Upper lobe of left lung (tissue), 6 donors: ENCODE data around the gene SPRYD7. TPM values are rescaled to one million over a fixed set of nuclear protein-coding genes. Genes with fewer than 3 reads are reported as not detected.

Experiments used
- ATAC-seq, 2 donors: fragments of 200-7000 bp; cut with Tn5 transposase; one replicate each; pipeline ENCODE4 v1.9.1; 2022; ENCODE audit warnings: mild to moderate bottlenecking in 2 of 2, moderate library complexity in 2 of 2; ENCODE audit not compliant: low FRiP score in 2 of 2
- DNase-seq, 2 donors: peaks; one replicate each; pipeline ENCODE4 v3.0.0-alpha.2; 2019 to 2020
- H3K27ac ChIP-seq, 4 donors: fragments of 200-600 bp; sonication (generic); one replicate each; pipeline ENCODE4 v1.5.1; 2016 to 2019
- H3K27me3 ChIP-seq, 4 donors: fragments of 200-600 bp; sonication (generic); one replicate each; pipeline ENCODE4 v1.5.1; 2017 to 2019
- H3K36me3 ChIP-seq, 4 donors: fragments of 200-600 bp; sonication (generic); one replicate each; pipeline ENCODE4 v1.5.1; 2016 to 2019
- H3K4me1 ChIP-seq, 4 donors: fragments of 200-600 bp; sonication (generic); one replicate each; pipeline ENCODE4 v1.5.1; 2018 to 2019
- H3K4me3 ChIP-seq, 4 donors: fragments of 200-600 bp; sonication (generic); one replicate each; pipeline ENCODE4 v1.5.1; 2017 to 2019; ENCODE audit warnings: mild to moderate bottlenecking in 2 of 4, moderate library complexity in 1 of 4
- H3K9me3 ChIP-seq, 4 donors: fragments of 200-600 bp; sonication (generic); one replicate each; pipeline ENCODE4 v1.5.1; 2018 to 2019
- CTCF ChIP-seq, 6 experiments: fragments of 450-650 bp in 4 of 6; fragments of 200-600 bp in 2 of 6; sonication (generic) in 2 of 6; IDR thresholded peaks; one replicate each; pipeline ENCODE4 v1.5.1; 2016 to 2019; ENCODE audit warnings: antibody characterized with exemption in 6 of 6
- EP300 ChIP-seq, 4 donors: sonication (generic); formaldehyde crosslinking; IDR thresholded peaks; one replicate each; pipeline ENCODE4 v1.5.1; 2017; ENCODE audit warnings: antibody characterized with exemption in 4 of 4, control low read depth in 2 of 4
- POLR2A ChIP-seq, 4 donors: fragments of 450-650 bp; IDR thresholded peaks; one replicate each; pipeline ENCODE4 v1.5.1; 2016 to 2017; ENCODE audit warnings: antibody characterized with exemption in 4 of 4, mild to moderate bottlenecking in 2 of 4
- POLR2AphosphoS5 ChIP-seq, 2 donors: sonication (generic); formaldehyde crosslinking; IDR thresholded peaks; one replicate each; pipeline ENCODE4 v1.5.1; 2017; ENCODE audit warnings: antibody characterized with exemption in 2 of 2
- small RNA-seq, 4 donors: library from RNA; depleted of rRNA; stranded (forward); fragments of <200 nt; gene quantifications; one replicate each; pipeline ENCODE3, GENCODE V24; 2016
- total RNA-seq, 6 donors: library from RNA; depleted of rRNA in 4 of 6; stranded (reverse); fragments of >200 nt in 4 of 6; gene quantifications; one replicate each; pipeline versions ENCODE4 v1.1.0 to v1.2.1, GENCODE V29; 2016 to 2021
- donor health status: DM: no; HTN: no; CAD: no; lungs with moderate emphysema.
- donor health status: DM: no; HTN: yes; CAD: no; lungs with severe emphysema.

SPRYD7 gene
- total RNA-seq, 6 donors from 2014 or later = 9.4 to 29.2 (median 11.5) TPM

- Histone ChIP-seq H3K36me3 (no peaks in the 10 kb centered on the region), H3K4me3 (no peak overlapping the region), H3K27ac (peak overlapping the region in 1 of 4 donors; percentile 11), H3K4me1 (peaks cover 0 to under 1% (median 0%) of the 10 kb centered on the region in 4 donors), H3K9me3 (no peaks in the 10 kb centered on the region), H3K27me3 (no peaks in the 10 kb centered on the region)
- no peak for DNase-seq
- TF ChIP-seq CTCF (IDR thresholded peaks at IDR 0.05) (no peak), POLR2A (IDR thresholded peaks at IDR 0.05) (no peak), POLR2AphosphoS5 (IDR thresholded peaks at IDR 0.05) (no peak), EP300 (IDR thresholded peaks at IDR 0.05) (no peak)
- ATAC-seq = no peak
Observed at GRCh38 chr13:49864509-49864908, 71.6 kb downstream of the SPRYD7 start.

Small RNA genes lying within 50 kb of the gene (small RNA-seq; reads per million reads assigned to genes)
- gene RNY4P30 (0 reads per million in 4 donors), gene RNY4P9 (0.55 to 3.9 (median 1.2) reads per million in 4 donors)

Other genes starting within 250 kb of the SPRYD7 start
- 10 to 100 TPM; 26.2 to 82.3 (median 54.8) TPM for gene EBPL, start 244.9 kb downstream of the SPRYD7 start, total RNA-seq
- gene KPNA3, start 143.7 kb downstream of the SPRYD7 start, total RNA-seq = 10 to 100 TPM; 14.2 to 51.3 (median 29.1) TPM
- 10 to 100 TPM in 5 of 6 donors, 1 to 10 TPM in 1; 7.7 to 36.4 (median 26.3) TPM for gene TRIM13, start 60.7 kb upstream of the SPRYD7 start, total RNA-seq
- gene KCNRG, start 79.1 kb upstream of the SPRYD7 start, total RNA-seq = 10 to 100 TPM in 2 of 6 donors, 1 to 10 TPM in 2, under 1 TPM in 2; 0.89 to 12.6 (median 3.4) TPM